HepG2 (cell line): Measurements from ENCODE around the gene ABCC1. TPM values are rescaled to one million over a fixed set of nuclear protein-coding genes. Genes with fewer than 3 reads are reported as not detected.
"Not testable (repeated sequence)": the region's sequence is repeated elsewhere in the genome, so short reads cannot be mapped to it uniquely, and the experiment has no call there.

ENCODE experiments used
- ATAC-seq: fragments of 200-7000 bp; cut with Tn5 transposase; 3 replicates; pipeline ENCODE4 v1.9.1; 2020; ENCODE audit warnings: mild to moderate bottlenecking, moderate library complexity
- BruUV-seq: library from RNA; stranded (reverse); fragments of 400-500 nt; replicated peaks from 2 replicates; lab custom pipeline; 2021; lab: Mats Ljungman, UMichigan
- CTCF ChIA-PET: fragments of 300-600 bp; formaldehyde crosslinking; extraction: SDS; loops from one replicate; lab custom pipeline; 2021; ENCODE audit warnings: low total read pairs, inconsistent platforms, low intra/inter-chr PET ratio; lab: Yijun Ruan, JAX
- POLR2A ChIA-PET: fragments of 350-600 bp; sonication (Branson Sonifier 250); formaldehyde crosslinking; loops from one replicate; lab custom pipeline; 2020; ENCODE audit warnings: antibody characterized with exemption, inconsistent platforms; lab: Yijun Ruan, JAX
- DNase-seq: peaks from one replicate; pipeline ENCODE4 v3.0.0-alpha.2; 2015; ENCODE audit warnings: low spot score
- FAIRE-seq: peaks from 3 replicates; lab custom pipeline; 2011; peaks lifted over from hg19 to GRCh38; lab: Jason Lieb, UNC
- H2AFZ ChIP-seq: one replicate; pipeline ENCODE4 v1.6.1; 2011; ENCODE audit warnings: low read length, inconsistent platforms
- H3K27ac ChIP-seq: fragments of 300-600 bp; 3 replicates; pipeline ENCODE4 v1.8.0; 2011; ENCODE audit warnings: mixed run types, mild to moderate bottlenecking, mixed read lengths, low read length, inconsistent platforms; ENCODE audit not compliant: insufficient read depth; ENCODE audit errors: extremely low read length
- H3K27me3 ChIP-seq, 2 experiments: fragments of 200-600 bp in 1 of 2; 2 replicates in 1 of 2; 3 replicates in 1 of 2; pipeline versions ENCODE4 v1.6.0 to v1.8.0; 2011; ENCODE audit warnings: low read length in 2 of 2, mild to moderate bottlenecking in 2 of 2, moderate library complexity in 2 of 2, inconsistent platforms in 1 of 2; ENCODE audit not compliant: insufficient read depth in 2 of 2, control insufficient read depth in 1 of 2
- H3K36me3 ChIP-seq, 2 experiments: fragments of 200-600 bp in 1 of 2; replicated peaks in 1 of 2; 2 replicates in 1 of 2; 3 replicates in 1 of 2; pipeline versions ENCODE4 v1.5.1 to v1.8.0; 2011; ENCODE audit warnings: low read length in 2 of 2, inconsistent platforms in 1 of 2; ENCODE audit not compliant: insufficient read depth in 2 of 2, control insufficient read depth in 1 of 2
- H3K4me1 ChIP-seq: 2 replicates; pipeline ENCODE4 v1.5.1; 2012; ENCODE audit warnings: low read length, inconsistent platforms; ENCODE audit not compliant: insufficient read depth
- H3K4me2 ChIP-seq: 2 replicates; pipeline ENCODE4 v1.6.0; 2011; ENCODE audit warnings: low read depth, low read length, inconsistent platforms
- H3K4me3 ChIP-seq, 3 experiments: fragments of 200-600 bp in 1 of 3; sonication (generic), shearing (Covaris generic) in 1 of 3; replicated peaks in 1 of 3; 2 replicates each; pipeline ENCODE4 v1.5.1; 2011 to 2016; ENCODE audit warnings: low read length in 3 of 3, inconsistent platforms in 2 of 3, low read depth in 2 of 3, mild to moderate bottlenecking in 2 of 3, control low read depth in 1 of 3, mixed read lengths in 1 of 3; ENCODE audit not compliant: insufficient read depth in 1 of 3
- H3K79me2 ChIP-seq: one replicate; pipeline ENCODE4 v1.6.1; 2011; ENCODE audit warnings: low read length, inconsistent platforms; ENCODE audit not compliant: insufficient read depth
- H3K9ac ChIP-seq: 2 replicates; pipeline ENCODE4 v1.6.0; 2011; ENCODE audit warnings: mild to moderate bottlenecking, low read depth, low read length, inconsistent platforms; ENCODE audit not compliant: insufficient read depth
- H3K9me3 ChIP-seq: 2 replicates; pipeline ENCODE4 v1.5.1; 2012; ENCODE audit warnings: mild to moderate bottlenecking, low read length
- H4K20me1 ChIP-seq: 2 replicates; pipeline ENCODE4 v1.6.0; 2011; ENCODE audit warnings: inconsistent platforms, mild to moderate bottlenecking, low read length, moderate library complexity; ENCODE audit not compliant: insufficient read depth
- DPF2 ChIP-seq: sonication (generic); formaldehyde crosslinking; IDR thresholded peaks from 2 replicates; pipeline ENCODE4 v1.4.0; 2020; ENCODE audit warnings: mild to moderate bottlenecking, low read depth, missing genetic modification reagents, borderline replicate concordance
- NFIB ChIP-seq: sonication (generic); formaldehyde crosslinking; IDR thresholded peaks from 2 replicates; pipeline ENCODE4 v1.9.0; 2021; ENCODE audit warnings: missing genetic modification reagents, mild to moderate bottlenecking, borderline replicate concordance
- NONO ChIP-seq, 2 experiments: fragments of 450-650 bp in 1 of 2; sonication (generic) in 1 of 2; formaldehyde crosslinking in 1 of 2; IDR thresholded peaks in 1 of 2; conservative IDR thresholded peaks in 1 of 2; 2 replicates each; pipeline versions ENCODE4 v1.6.1 to v1.8.0; 2017 to 2022; ENCODE audit warnings: mild to moderate bottlenecking in 1 of 2, missing genetic modification reagents in 1 of 2, moderate library complexity in 1 of 2
- ZFP91 ChIP-seq: sonication (generic); formaldehyde crosslinking; IDR thresholded peaks from 2 replicates; pipeline ENCODE4 v1.9.0; 2022; ENCODE audit warnings: missing genetic modification reagents, mild to moderate bottlenecking, borderline replicate concordance
- ZNF383 ChIP-seq: sonication (generic); formaldehyde crosslinking; IDR thresholded peaks from 2 replicates; pipeline ENCODE4 v1.4.0; 2020; ENCODE audit warnings: missing genetic modification reagents, mild to moderate bottlenecking, borderline replicate concordance
- ZNF768 ChIP-seq: sonication (generic); formaldehyde crosslinking; IDR thresholded peaks from 2 replicates; pipeline ENCODE4 v1.4.0; 2020; ENCODE audit warnings: missing genetic modification reagents
- WGBS: methylation state at CpG from one replicate; pipeline ENCODE4 v1.1.6; 2017; ENCODE audit warnings: low lambda C conversion rate; 5-methylcytosine and 5-hydroxymethylcytosine counted together
- in situ Hi-C: cut with HindIII; loops from 2 replicates; pipeline ENCODE4 v1.10.0; 2017; ENCODE audit warnings: low pct_unique_long_range_greater_than_20kb; ENCODE audit not compliant: extremely low pct_ligation_motif_present
- intact Hi-C: fragments of 100-400 bp; cut with micrococcal nuclease; formaldehyde crosslinking; loops from one replicate; pipeline ENCODE4 v1.10.0; 2022; ENCODE audit not compliant: unreplicated experiment
- polyA plus RNA-seq, 8 experiments: library from polyadenylated mRNA; depleted of rRNA in 3 of 8; stranded (reverse) in 7 of 8; unstranded in 1 of 8; fragments of >200 nt; fragmentation: Illumina TruSeq in 4 of 8; extraction: Trizol in 4 of 8; gene quantifications; 2 replicates each; pipeline versions ENCODE4 v1.2.1 to v1.2.3, GENCODE V29; 2011 to 2016; ENCODE audit warnings: low read depth in 4 of 8, missing spikeins in 1 of 8, mixed read lengths in 1 of 8; ENCODE audit not compliant: insufficient read depth in 1 of 8
- total RNA-seq, 5 experiments: library from RNA; depleted of rRNA; stranded (reverse); fragments of >200 nt; fragmentation: Illumina TruSeq; extraction: Trizol; gene quantifications; 2 replicates each; pipeline ENCODE4 v1.2.3, GENCODE V29; 2016; ENCODE audit warnings: low read depth in 1 of 5
- TF ChIP-seq, protein P1 (sequence below): sonication (generic); formaldehyde crosslinking; IDR thresholded peaks from 2 replicates; pipeline ENCODE4 v1.5.1; 2020; ENCODE audit warnings: mild to moderate bottlenecking, missing genetic modification reagents, moderate library complexity

ABCC1 gene
- total and polyA plus RNA-seq, 2 of the 13 experiments (the other 11 are each of a cell fraction or from before 2014, with no cell fraction given): 13.0 to 30.6 TPM

- 0 out of 2 replicates have a peak, but pooled peaks have one; percentile 52 for TF ChIP-seq ZNF383 (CRISPR knock-in tag)
- H2AFZ ChIP-seq, CTCF ChIA-PET, BruUV-seq, H4K20me1 ChIP-seq, H3K27me3 ChIP-seq, FAIRE-seq, H3K4me3 ChIP-seq, H3K27ac ChIP-seq, H3K9ac ChIP-seq, intact Hi-C loops, in situ Hi-C loops, H3K79me2 ChIP-seq, ATAC-seq, H3K9me3 ChIP-seq, H3K4me2 ChIP-seq, POLR2A ChIA-PET, DNase-seq: not testable (repeated sequence)
- WGBS: 98% methylated on average over 12 of the region's 12 CpGs
- H3K4me1 ChIP-seq: peaks cover 34% of the 10 kb centered on the region
- H3K36me3 ChIP-seq: peaks cover 35 to 62% of the 10 kb centered on the region in 2 experiments
Measured at GRCh38 chr16:16153000-16153399, 203.6 kb downstream of the ABCC1 start.

DNA sequence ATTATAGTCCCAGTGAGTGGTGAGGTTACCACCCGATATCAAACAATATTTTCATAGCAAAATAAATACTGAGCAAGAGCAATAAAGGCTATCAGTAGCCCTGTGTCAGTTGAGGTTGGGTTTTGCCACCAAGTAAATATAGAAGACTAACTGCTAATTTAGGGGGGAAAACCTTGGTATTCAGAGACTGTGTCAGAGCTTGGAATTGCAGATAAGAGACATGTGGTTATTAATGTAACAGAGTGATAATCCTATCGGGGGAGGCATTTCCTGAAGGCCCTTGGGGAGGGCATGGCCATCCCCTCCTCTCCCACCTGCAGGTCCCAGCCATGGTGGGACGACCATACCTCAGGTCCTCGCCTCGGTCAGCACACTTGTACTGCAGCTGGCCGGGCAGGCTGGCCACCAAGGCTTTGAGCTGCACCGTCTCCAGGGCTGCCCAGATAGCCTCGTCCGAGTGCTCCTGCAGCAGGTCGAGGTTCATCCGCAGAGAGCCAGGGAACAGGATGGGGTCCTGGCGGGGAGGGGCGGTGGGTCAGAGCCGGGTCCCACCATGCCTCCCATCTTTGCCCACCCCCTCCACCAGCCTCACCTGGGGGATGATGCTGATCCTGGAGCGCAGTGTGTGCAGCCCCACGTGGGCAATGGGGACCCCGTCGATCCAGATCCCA is 205.0 kb downstream of the ABCC1 start:
- Histone ChIP-seq H3K27me3 (no peaks in the 10 kb centered on the region), H3K9ac (no peak overlapping the region), H4K20me1 (no peaks in the 10 kb centered on the region), H3K4me1 (peaks cover 20% of the 10 kb centered on the region), H3K9me3 (peaks cover 8% of the 10 kb centered on the region; the same call in 1 of the 2 replicates), H2AFZ (no peak overlapping the region), H3K4me3 (no peak overlapping the region), H3K27ac (no peak overlapping the region), H3K79me2 (no peaks in the 10 kb centered on the region), H3K4me2 (no peak overlapping the region), H3K36me3 (peaks cover 44 to 76% of the 10 kb centered on the region in 2 experiments)
- BruUV-seq: no TSS peak
- 89% methylated on average over 16 of the region's 18 CpGs for WGBS
- ATAC-seq (no peak), DNase-seq (no peak), FAIRE-seq (no peak)
- in situ Hi-C loops (no loop called here), intact Hi-C loops (no loop called here)
- POLR2A ChIA-PET: no interaction called here
- CTCF ChIA-PET: no interaction called here
- TF ChIP-seq DPF2 (CRISPR knock-in tag) (no peak), NFIB (peak; percentile 74; the same call in 1 of the 2 replicates), ZFP91 (CRISPR knock-in tag) (0 out of 2 replicates have a peak, but pooled peaks have one; percentile 15), NONO (IDR thresholded peaks at IDR 0.05) (no peak), NONO (CRISPR knock-in tag; conservative IDR thresholded peaks at IDR 0.05) (0 out of 2 replicates have a peak, but pooled peaks have one; percentile 3), ZNF768 (CRISPR knock-in tag) (peak; percentile 33; the same call in 1 of the 2 replicates)
- TF ChIP-seq, protein P1, sequence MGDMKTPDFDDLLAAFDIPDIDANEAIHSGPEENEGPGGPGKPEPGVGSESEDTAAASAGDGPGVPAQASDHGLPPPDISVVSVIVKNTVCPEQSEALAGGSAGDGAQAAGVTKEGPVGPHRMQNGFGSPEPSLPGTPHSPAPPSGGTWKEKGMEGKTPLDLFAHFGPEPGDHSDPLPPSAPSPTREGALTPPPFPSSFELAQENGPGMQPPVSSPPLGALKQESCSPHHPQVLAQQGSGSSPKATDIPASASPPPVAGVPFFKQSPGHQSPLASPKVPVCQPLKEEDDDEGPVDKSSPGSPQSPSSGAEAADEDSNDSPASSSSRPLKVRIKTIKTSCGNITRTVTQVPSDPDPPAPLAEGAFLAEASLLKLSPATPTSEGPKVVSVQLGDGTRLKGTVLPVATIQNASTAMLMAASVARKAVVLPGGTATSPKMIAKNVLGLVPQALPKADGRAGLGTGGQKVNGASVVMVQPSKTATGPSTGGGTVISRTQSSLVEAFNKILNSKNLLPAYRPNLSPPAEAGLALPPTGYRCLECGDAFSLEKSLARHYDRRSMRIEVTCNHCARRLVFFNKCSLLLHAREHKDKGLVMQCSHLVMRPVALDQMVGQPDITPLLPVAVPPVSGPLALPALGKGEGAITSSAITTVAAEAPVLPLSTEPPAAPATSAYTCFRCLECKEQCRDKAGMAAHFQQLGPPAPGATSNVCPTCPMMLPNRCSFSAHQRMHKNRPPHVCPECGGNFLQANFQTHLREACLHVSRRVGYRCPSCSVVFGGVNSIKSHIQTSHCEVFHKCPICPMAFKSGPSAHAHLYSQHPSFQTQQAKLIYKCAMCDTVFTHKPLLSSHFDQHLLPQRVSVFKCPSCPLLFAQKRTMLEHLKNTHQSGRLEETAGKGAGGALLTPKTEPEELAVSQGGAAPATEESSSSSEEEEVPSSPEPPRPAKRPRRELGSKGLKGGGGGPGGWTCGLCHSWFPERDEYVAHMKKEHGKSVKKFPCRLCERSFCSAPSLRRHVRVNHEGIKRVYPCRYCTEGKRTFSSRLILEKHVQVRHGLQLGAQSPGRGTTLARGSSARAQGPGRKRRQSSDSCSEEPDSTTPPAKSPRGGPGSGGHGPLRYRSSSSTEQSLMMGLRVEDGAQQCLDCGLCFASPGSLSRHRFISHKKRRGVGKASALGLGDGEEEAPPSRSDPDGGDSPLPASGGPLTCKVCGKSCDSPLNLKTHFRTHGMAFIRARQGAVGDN (CRISPR knock-in tag): peak; percentile 32
